ENCODE data around the gene LIN37. TPM values are rescaled to one million over a fixed set of nuclear protein-coding genes. Genes with fewer than 3 reads are reported as not detected.
A peak's percentile ranks its signal among the peaks of the same experiment; 100 is the strongest.

Gene LIN37
- total and polyA plus RNA-seq, 2 of the 13 experiments (the other 11 are each of a cell fraction or from before 2014, with no cell fraction given) = 6.3 to 8.7 TPM

DNA sequence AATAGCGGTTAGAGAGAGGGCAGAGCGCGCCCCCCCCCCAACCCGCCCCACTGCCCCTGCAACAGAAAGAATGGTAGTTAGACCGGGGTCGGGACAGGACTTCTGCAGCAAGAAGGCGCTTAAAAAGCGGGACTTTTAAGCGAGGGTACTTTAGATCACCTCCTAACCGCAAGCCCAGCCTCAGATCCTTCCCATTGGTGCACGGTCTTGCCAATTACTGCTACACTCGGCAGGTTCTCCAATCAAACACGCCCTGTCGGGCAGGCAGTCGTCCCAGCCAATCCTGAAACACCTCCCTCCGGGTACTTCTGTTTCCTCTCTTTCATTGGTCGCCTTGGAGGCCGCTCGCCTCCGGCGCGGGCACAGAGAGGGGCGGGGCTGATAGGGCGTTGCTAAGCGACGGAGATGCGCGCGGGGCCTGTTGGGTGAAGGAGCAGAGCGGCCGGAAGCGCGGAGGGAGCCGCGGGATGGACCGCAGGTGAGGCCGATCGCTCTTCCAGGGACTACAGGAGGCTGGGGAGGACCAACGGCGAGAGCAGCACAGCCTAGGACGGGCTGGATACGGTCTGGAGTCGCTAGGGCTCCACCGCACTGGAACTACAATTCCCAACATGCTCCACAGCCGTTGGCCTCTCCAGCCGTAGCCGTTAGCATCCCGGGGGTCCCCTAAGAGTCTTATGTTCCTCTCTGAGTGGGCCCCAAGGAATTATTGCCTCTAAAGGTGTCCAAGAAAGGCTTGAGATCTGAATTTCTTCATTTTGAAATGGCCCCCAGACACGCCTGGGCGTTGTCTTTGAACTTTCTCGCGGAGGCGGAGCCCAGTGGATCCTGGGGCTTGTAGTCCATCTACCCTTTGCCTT lies 9.6 kb downstream of the LIN37 start, which contains the start of gene PROSER3 (continued):
- TF ChIP-seq, protein P1, sequence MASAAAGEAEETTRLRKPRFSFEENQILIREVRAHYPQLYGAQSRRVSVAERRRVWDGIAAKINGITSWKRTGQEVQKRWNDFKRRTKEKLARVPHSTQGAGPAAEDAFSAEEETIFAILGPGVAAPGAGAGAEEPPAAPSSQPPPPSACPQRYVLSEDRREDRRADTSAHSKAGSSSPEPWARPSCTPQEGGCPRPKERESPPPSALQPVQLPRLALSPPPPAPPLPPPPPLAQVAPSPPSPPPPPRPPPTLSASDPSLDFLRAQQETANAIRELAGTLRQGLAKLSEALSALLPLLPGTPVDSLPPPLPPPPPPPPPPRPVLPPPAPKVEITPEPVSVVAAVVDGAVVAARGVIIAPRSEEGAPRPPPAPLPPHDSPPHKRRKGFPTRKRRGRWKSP (CRISPR knock-in tag; IDR thresholded peaks at IDR 0.05) = no peak
- TF ChIP-seq ZNF343 (CRISPR knock-in tag; IDR thresholded peaks at IDR 0.05) (no peak), RXRB (CRISPR knock-in tag; IDR thresholded peaks at IDR 0.05; ENCODE audit: borderline replicate concordance) (0 out of 2 replicates have a peak, but pooled peaks have one; percentile 3), ZNF724P (CRISPR knock-in tag; IDR thresholded peaks at IDR 0.05; ENCODE audit: borderline replicate concordance) (no peak), ZNF44 (CRISPR knock-in tag; IDR thresholded peaks at IDR 0.05) (no peak), RBM22 (optimal IDR thresholded peaks at IDR 0.05; ENCODE audit: low read length) (peak; percentile 55), SRSF1 (optimal IDR thresholded peaks at IDR 0.05; ENCODE audit: low read depth, low read length) (peak; percentile 74), ZNF609 (CRISPR knock-in tag; IDR thresholded peaks at IDR 0.05; ENCODE audit: borderline replicate concordance) (peak; percentile 25; the same call in 1 of the 2 replicates), SMARCC2 (IDR thresholded peaks at IDR 0.05) (no peak), ZKSCAN5 (CRISPR knock-in tag; IDR thresholded peaks at IDR 0.05) (no peak), RFX3 (CRISPR knock-in tag; IDR thresholded peaks at IDR 0.05) (peak; percentile 97), ZNF546 (CRISPR knock-in tag; conservative IDR thresholded peaks at IDR 0.05) (no peak), MTERF4 (CRISPR knock-in tag; IDR thresholded peaks at IDR 0.05) (peak; percentile 53; the same call in 1 of the 2 replicates), CHD4 (IDR thresholded peaks at IDR 0.05; ENCODE audit: borderline replicate concordance, low read length) (no peak), ESRRA (CRISPR knock-in tag; IDR thresholded peaks at IDR 0.05; ENCODE audit: low read depth) (peak; percentile 24; the same call in 1 of the 2 replicates), ZNF891 (CRISPR knock-in tag; IDR thresholded peaks at IDR 0.05) (peak; percentile 75; the same call in 1 of the 2 replicates), U2AF1 (optimal IDR thresholded peaks at IDR 0.05; ENCODE audit: low read depth, low read length) (peak; percentile 44), NCOA5 (CRISPR knock-in tag; IDR thresholded peaks at IDR 0.05) (no peak), FOXP1 (IDR thresholded peaks at IDR 0.05) (no peak), FOXP1 (CRISPR knock-in tag; IDR thresholded peaks at IDR 0.05) (no peak), ZNF3 (CRISPR knock-in tag; IDR thresholded peaks at IDR 0.05) (no peak; the same call in 1 of the 2 replicates), SKI (IDR thresholded peaks at IDR 0.05; ENCODE audit: partially characterized antibody) (no peak), ONECUT2 (CRISPR knock-in tag; IDR thresholded peaks at IDR 0.05) (no peak), CCDC6 (CRISPR knock-in tag; IDR thresholded peaks at IDR 0.05) (no peak), ZNF75D (CRISPR knock-in tag; IDR thresholded peaks at IDR 0.05; ENCODE audit: borderline replicate concordance) (no peak)
